ENCODE results near the gene RAB40A. TPM values are rescaled to one million over a fixed set of nuclear protein-coding genes. Genes with fewer than 3 reads are reported as not detected.

The RAB40A gene
- total RNA-seq, 2 donors from 2014 or later = 0.51 to 0.66 TPM

DNA sequence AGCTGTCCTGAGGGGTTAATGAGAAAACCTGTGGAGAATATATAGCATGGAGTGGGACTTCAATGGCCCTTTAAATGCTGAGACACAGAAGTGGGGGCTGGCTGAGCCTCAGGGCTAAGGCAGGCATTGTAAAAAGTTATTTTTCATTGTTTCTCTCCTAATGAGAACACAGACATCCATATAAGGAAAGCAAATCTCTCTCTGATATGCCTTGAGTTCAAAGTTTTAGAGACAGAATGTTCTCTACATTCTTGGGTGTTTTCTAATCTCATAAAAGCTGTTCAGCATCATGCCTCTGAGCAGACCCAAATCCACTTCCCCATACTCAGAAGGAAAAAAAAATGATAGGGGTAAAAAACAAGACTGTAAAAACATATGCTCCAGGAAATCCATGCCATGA lies 16.8 kb upstream of the RAB40A start:
- no peaks in the 10 kb centered on the region for H3K36me3 ChIP-seq (ENCODE audit: control insufficient read depth, insufficient read depth, low read length)
- no peaks in the 10 kb centered on the region for H3K9me3 ChIP-seq (ENCODE audit: control insufficient read depth, low read length)
- no peak overlapping the region for H3K27ac ChIP-seq (ENCODE audit: low read depth, low read length)
- TF ChIP-seq, protein P1, sequence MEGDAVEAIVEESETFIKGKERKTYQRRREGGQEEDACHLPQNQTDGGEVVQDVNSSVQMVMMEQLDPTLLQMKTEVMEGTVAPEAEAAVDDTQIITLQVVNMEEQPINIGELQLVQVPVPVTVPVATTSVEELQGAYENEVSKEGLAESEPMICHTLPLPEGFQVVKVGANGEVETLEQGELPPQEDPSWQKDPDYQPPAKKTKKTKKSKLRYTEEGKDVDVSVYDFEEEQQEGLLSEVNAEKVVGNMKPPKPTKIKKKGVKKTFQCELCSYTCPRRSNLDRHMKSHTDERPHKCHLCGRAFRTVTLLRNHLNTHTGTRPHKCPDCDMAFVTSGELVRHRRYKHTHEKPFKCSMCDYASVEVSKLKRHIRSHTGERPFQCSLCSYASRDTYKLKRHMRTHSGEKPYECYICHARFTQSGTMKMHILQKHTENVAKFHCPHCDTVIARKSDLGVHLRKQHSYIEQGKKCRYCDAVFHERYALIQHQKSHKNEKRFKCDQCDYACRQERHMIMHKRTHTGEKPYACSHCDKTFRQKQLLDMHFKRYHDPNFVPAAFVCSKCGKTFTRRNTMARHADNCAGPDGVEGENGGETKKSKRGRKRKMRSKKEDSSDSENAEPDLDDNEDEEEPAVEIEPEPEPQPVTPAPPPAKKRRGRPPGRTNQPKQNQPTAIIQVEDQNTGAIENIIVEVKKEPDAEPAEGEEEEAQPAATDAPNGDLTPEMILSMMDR (conservative IDR thresholded peaks at IDR 0.05) = no peak
- H3K27me3 Mint-ChIP-seq (ENCODE audit: insufficient read depth) = peaks cover 5% of the 10 kb centered on the region
- H3K4me3 ChIP-seq (ENCODE audit: low read length) = no peak overlapping the region
- no peak overlapping the region for H3K4me3 Mint-ChIP-seq
- no peaks in the 10 kb centered on the region for H3K4me1 ChIP-seq (ENCODE audit: control insufficient read depth, insufficient read depth, low read length)
- DNase-seq = no peak
- peaks cover 4% of the 10 kb centered on the region for H3K4me1 Mint-ChIP-seq
- no peak overlapping the region for H3K27ac Mint-ChIP-seq
- H3K36me3 Mint-ChIP-seq (ENCODE audit: low read depth) = no peaks in the 10 kb centered on the region
- no peaks in the 10 kb centered on the region for H3K9me3 Mint-ChIP-seq
- no peak overlapping the region for H3K9ac ChIP-seq (ENCODE audit: extremely low read depth, low read length, poor library complexity, severe bottlenecking)
- no peaks in the 10 kb centered on the region for H3K27me3 ChIP-seq (ENCODE audit: control insufficient read depth, insufficient read depth, low read length, poor library complexity, severe bottlenecking)

DNA sequence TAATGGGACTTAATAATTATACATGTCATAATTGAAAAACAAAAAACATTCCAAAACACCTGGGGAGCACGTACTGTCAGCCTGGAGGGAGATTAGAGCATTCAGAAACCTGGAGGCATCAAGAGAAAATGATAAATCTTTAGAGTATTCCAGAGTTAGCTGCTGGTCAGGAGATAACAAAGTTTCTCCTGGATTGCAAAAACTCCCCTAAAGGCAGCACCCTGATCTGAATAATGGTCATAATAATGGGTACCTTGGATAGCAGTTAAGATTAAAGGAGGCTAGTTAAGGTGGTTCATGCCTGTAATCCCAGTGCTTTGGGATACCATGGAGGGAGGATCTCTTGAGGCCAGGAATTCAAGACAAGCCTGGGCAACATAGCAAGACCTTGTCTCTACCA lies 15.9 kb upstream of the RAB40A start:
- Histone ChIP-seq H3K27ac (ENCODE audit: low read depth, low read length) (no peak overlapping the region), H3K36me3 (ENCODE audit: control insufficient read depth, insufficient read depth, low read length) (no peaks in the 10 kb centered on the region), H3K4me1 (ENCODE audit: control insufficient read depth, insufficient read depth, low read length) (no peaks in the 10 kb centered on the region), H3K9ac (ENCODE audit: extremely low read depth, low read length, poor library complexity, severe bottlenecking) (no peak overlapping the region), H3K9me3 (ENCODE audit: control insufficient read depth, low read length) (no peaks in the 10 kb centered on the region), H3K27me3 (ENCODE audit: control insufficient read depth, insufficient read depth, low read length, poor library complexity, severe bottlenecking) (no peaks in the 10 kb centered on the region), H3K4me3 (ENCODE audit: low read length) (no peak overlapping the region)
- Mint-ChIP-seq H3K4me3 (no peak overlapping the region), H3K27me3 (ENCODE audit: insufficient read depth) (peaks cover 7% of the 10 kb centered on the region), H3K9me3 (no peaks in the 10 kb centered on the region), H3K36me3 (ENCODE audit: low read depth) (no peaks in the 10 kb centered on the region), H3K27ac (no peak overlapping the region), H3K4me1 (peaks cover 4% of the 10 kb centered on the region)
- TF ChIP-seq, protein P1 (conservative IDR thresholded peaks at IDR 0.05) = no peak
- no peak for DNase-seq
- 100% methylated on average over 1 of the region's 1 CpG; no CpG with 5 or more reads in 1 of the 2 experiments for WGBS, 2 experiments (ENCODE audit: insufficient coverage in 1 of 2, insufficient read length in 1 of 2)

DNA sequence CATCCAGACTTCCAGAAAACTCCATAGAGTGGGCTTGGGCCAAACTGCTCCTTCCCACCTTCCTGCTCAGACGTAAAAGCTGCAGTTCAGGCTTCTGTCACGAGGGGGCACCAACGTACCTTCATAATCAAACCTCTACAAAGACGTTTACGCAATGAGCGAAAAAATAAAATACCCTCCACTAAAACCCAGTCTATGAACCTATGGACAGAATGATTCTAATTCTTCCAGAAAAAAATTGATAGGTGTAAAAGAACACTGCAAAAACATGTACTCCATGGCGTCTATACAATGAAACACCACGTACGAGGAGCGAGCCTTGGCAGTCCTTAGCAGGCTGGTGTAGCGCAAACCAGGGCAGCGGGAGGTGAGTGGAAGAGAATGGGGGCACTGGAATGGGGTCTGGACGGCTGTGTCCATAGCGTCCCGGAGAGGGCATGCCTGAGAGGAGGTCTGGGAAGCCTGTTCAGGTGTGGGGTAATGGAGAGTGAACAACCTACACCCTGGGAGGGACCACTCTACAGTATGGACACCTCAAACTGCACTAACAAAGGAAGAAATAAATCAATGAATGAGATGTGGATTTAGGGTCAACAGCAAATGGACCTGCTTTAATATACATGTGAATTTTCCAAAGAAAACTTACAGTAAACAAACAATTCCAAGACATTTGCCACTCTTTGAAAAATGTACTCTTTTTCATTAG lies 14.4 kb upstream of the RAB40A start:
- 11% methylated on average over 15 of the region's 15 CpGs; no CpG with 5 or more reads in 1 of the 2 experiments for WGBS, 2 experiments (ENCODE audit: insufficient coverage in 1 of 2, insufficient read length in 1 of 2)
- H3K36me3 ChIP-seq (ENCODE audit: control insufficient read depth, insufficient read depth, low read length) = no peaks in the 10 kb centered on the region
- peak; percentile 94 for DNase-seq
- H3K27me3 ChIP-seq (ENCODE audit: control insufficient read depth, insufficient read depth, low read length, poor library complexity, severe bottlenecking) = no peaks in the 10 kb centered on the region
- no peaks in the 10 kb centered on the region for H3K9me3 ChIP-seq (ENCODE audit: control insufficient read depth, low read length)
- H3K4me1 Mint-ChIP-seq = peaks cover 4% of the 10 kb centered on the region
- peaks cover 7% of the 10 kb centered on the region for H3K27me3 Mint-ChIP-seq (ENCODE audit: insufficient read depth)
- H3K9me3 Mint-ChIP-seq = no peaks in the 10 kb centered on the region
- H3K27ac ChIP-seq (ENCODE audit: low read depth, low read length) = no peak overlapping the region
- H3K27ac Mint-ChIP-seq = no peak overlapping the region
- H3K36me3 Mint-ChIP-seq (ENCODE audit: low read depth) = no peaks in the 10 kb centered on the region
- H3K4me3 ChIP-seq (ENCODE audit: low read length) = peak overlapping the region; percentile 64
- peak overlapping the region; percentile 49 for H3K4me3 Mint-ChIP-seq
- H3K4me1 ChIP-seq (ENCODE audit: control insufficient read depth, insufficient read depth, low read length) = no peaks in the 10 kb centered on the region
- H3K9ac ChIP-seq (ENCODE audit: extremely low read depth, low read length, poor library complexity, severe bottlenecking) = no peak overlapping the region
- TF ChIP-seq, protein P1 (conservative IDR thresholded peaks at IDR 0.05) = peak; percentile 95

Data from endodermal cell (in vitro differentiated cells).